Dendritic cell treated with granulocyte-macrophage colony-stimulating factor and Interleukin-4, amounts not matched to agents 40 ng/mL and 50 ng/mL, for 4 days (primary cell): ENCODE results near the gene DACT2.
"Not testable (repeated sequence)": the region's sequence is repeated elsewhere in the genome, so short reads cannot be mapped to it uniquely, and the experiment has no call there.

Experiments
- H3K27ac Mint-ChIP-seq: one replicate; pipeline ENCODE4 v1.8.0; 2022; ENCODE audit warnings: mild to moderate bottlenecking, mixed read lengths
- H3K27me3 Mint-ChIP-seq: one replicate; pipeline ENCODE4 v1.8.0; 2022; ENCODE audit warnings: mild to moderate bottlenecking, mixed read lengths
- H3K36me3 Mint-ChIP-seq: one replicate; pipeline ENCODE4 v1.8.0; 2022; ENCODE audit warnings: low read depth, mixed read lengths
- H3K4me1 Mint-ChIP-seq: one replicate; pipeline ENCODE4 v1.8.0; 2022; ENCODE audit warnings: low read depth, mixed read lengths
- H3K4me3 Mint-ChIP-seq: one replicate; pipeline ENCODE4 v1.8.0; 2022; ENCODE audit warnings: mild to moderate bottlenecking, moderate library complexity, mixed read lengths
- H3K9me3 Mint-ChIP-seq: one replicate; pipeline ENCODE4 v1.8.0; 2022; ENCODE audit warnings: mixed read lengths
- intact Hi-C: fragments of 100-400 bp; cut with micrococcal nuclease; formaldehyde crosslinking; loops from one replicate; pipeline ENCODE4 v1.15.0; 2022

The DACT2 gene

DNA sequence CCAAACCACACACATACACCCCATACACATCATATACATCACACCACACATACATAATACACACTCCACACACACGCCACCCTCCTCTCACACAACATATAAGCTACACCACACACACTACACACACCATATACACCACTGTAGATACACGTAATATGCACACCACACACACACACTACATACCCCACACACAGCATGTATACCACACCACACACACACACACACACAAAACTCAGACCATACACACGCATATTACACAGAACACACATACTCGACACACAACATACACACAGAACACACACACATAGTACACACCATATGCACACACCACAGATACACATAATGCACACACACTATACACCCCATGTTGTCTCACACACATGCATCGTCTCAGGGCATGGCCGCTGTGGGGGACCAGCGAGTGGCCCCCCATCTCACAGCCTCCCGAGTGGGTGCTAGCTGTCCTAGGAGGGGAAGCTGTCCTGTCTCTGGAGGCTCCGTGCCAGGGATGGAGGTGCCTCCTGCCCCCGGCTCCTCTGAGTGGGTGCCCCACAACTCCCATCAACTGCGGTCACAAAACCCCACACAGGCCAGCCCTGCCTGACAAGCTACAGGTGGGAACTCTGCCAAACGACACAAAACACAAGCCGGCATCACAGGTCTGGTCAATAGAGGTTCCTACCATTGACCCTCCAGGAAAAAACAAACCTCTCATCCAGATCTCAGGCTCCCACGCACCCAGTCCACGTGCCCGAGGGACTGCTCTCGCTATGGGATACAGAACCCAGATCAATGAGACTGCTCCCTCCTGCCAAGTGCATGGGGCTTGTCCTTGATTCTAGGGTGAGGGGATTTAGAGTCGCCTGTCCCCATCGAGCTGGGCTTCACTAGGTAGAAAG, 49.1 kb downstream of the DACT2 start:
- Mint-ChIP-seq H3K36me3 (no peaks in the 10 kb centered on the region), H3K4me3 (no peak overlapping the region), H3K4me1 (no peaks in the 10 kb centered on the region), H3K9me3 (no peaks in the 10 kb centered on the region), H3K27ac (no peak overlapping the region), H3K27me3 (peaks cover 13% of the 10 kb centered on the region)
- intact Hi-C loops, result no loop called here

DNA sequence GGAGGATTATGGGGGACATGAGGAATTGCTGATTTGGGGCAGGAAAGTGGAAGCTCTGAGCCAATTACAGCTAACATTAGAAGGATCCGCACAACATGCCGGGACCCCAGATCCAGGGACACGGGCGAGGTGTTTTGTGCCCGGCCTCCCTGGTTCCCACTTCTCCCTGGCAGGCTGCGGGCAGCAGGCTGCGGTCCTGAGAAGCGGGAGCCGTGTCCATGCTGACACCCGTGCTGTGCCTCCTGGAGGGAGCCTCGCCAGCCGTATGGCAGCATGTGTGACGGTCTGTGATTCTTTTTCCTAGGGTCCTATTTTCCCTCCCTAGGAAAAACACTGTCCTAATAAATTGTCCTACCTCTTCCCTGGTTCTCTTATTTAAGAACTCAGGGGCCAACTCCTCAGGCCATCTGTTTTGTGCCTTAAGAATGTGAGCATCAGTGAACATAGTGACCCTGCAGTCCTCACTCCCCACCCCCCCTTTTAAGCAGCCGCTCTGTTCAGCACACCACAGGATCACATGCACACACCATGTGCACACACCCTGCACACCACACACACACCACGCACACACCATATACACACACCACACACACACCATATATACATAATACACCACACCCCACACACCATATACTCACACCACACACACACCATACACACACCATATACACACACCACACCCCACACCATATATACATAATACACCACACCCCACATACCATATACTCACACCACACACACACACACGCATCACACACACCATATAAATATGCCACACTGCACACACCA, 49.9 kb downstream of the DACT2 start:
- no peak overlapping the region for H3K4me3 Mint-ChIP-seq
- peaks cover 9% of the 10 kb centered on the region for H3K27me3 Mint-ChIP-seq
- no peaks in the 10 kb centered on the region for H3K36me3 Mint-ChIP-seq
- H3K4me1 Mint-ChIP-seq, result no peaks in the 10 kb centered on the region
- intact Hi-C loops, result no loop called here
- H3K27ac Mint-ChIP-seq, result no peak overlapping the region
- H3K9me3 Mint-ChIP-seq, result no peaks in the 10 kb centered on the region

DNA sequence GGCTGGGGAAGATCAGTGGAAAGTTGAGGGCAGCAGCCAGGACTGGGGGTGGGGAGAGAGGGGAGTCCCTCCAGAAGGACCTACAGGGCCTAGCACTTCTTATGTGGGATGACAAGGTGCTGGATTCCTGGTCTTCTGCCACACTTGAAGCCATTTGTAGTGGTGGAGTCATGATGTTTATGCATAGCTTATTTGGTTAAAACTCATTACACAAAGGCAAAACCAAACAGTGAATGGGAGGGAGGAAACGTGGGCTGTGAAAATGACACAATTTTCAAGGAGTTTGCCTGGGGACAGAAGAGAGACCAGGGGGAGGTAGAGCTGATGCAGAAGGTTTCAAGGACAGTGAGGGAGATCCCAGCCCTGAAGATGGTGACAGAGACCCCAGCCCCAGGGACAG, 50.8 kb downstream of the DACT2 start:
- Mint-ChIP-seq H3K36me3 (no peaks in the 10 kb centered on the region), H3K27ac (no peak overlapping the region), H3K27me3 (peaks cover 9% of the 10 kb centered on the region), H3K4me3 (no peak overlapping the region), H3K9me3 (no peaks in the 10 kb centered on the region), H3K4me1 (no peaks in the 10 kb centered on the region)
- intact Hi-C loops, result no loop called here

GRCh38 chr6:168267779-168268178, 51.8 kb downstream of the DACT2 start:
- not testable (repeated sequence) for H3K4me3 Mint-ChIP-seq

DNA sequence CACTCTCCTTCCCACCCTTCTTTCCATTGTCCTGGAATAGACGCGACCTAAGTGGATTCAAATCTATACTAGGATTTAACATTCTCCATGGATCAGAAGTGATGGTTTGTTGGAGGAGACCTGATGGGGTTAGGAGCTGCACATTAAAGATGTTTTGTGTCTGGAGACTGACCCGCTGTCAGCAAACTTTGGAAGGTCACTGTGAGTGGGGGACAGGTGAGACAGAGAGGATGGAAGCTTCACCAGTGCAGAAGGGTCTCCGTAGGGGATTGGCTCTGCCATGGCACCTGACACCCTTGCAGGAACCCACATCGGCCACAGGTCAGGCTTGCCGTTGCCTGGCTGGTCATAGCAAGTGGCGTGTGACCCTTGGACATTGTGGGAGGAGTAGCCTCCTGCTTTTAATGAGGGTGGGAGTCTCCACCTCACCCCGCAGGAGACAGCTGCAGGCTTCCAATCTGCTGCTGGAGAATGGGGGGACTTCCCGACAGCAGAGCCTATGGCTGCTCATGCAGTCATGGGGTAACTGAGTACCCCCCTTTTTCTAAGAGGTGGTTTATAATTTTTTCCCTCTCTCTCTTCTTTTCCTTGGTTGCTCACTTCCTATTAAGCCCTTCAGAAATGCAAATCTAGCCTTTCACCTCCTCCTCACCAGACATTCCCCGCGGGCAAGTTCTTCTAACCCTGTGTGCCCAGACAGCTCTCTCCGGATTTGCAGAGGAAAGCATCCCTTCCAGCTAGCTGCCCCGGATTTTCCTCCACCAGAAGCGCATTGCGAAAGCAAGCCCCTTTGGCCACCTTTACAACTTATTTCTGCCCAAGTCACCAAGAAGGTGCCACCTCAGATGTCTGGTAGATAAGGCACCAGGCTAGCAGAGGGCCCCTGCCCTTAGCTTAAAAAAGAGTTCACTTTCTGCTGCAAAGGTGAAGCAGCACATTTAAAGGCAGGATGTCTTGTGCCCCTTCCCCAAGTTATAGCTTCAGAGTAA, 53.5 kb downstream of the DACT2 start:
- Mint-ChIP-seq H3K4me1 (no peaks in the 10 kb centered on the region), H3K27me3 (peaks cover 1% of the 10 kb centered on the region), H3K9me3 (no peaks in the 10 kb centered on the region), H3K36me3 (no peaks in the 10 kb centered on the region), H3K27ac (no peak overlapping the region), H3K4me3 (no peak overlapping the region)
- intact Hi-C loops, result no loop called here

More at GRCh38 chr6:168267779-168268178, 51.8 kb downstream of the DACT2 start:
- H3K9me3 Mint-ChIP-seq, H3K4me1 Mint-ChIP-seq, H3K36me3 Mint-ChIP-seq, intact Hi-C loops, H3K27ac Mint-ChIP-seq, H3K27me3 Mint-ChIP-seq: not testable (repeated sequence)

DNA sequence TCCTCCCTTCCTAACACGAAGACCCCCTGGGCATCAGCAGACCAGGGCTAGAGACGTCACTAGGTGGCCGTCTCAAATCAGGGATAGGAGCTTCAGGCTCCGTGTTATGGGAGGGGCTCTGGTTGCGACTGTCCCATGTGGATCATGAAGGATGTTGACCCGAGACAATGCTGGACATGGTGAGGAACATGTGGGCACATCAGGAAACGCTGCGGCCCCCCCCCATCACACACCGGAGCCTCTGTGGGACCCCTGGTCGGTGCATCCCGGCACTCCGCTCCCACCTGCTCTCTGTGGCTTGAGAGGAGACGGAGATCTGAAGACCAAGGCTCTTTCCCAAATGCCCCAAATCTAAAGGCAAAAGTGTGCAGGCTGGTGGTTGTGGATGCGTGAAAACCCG, 54.2 kb downstream of the DACT2 start:
- Mint-ChIP-seq H3K36me3 (no peaks in the 10 kb centered on the region), H3K4me3 (no peak overlapping the region), H3K9me3 (no peaks in the 10 kb centered on the region), H3K27me3 (peaks cover 1% of the 10 kb centered on the region), H3K27ac (no peak overlapping the region), H3K4me1 (no peaks in the 10 kb centered on the region)
- intact Hi-C loops, result no loop called here

DNA sequence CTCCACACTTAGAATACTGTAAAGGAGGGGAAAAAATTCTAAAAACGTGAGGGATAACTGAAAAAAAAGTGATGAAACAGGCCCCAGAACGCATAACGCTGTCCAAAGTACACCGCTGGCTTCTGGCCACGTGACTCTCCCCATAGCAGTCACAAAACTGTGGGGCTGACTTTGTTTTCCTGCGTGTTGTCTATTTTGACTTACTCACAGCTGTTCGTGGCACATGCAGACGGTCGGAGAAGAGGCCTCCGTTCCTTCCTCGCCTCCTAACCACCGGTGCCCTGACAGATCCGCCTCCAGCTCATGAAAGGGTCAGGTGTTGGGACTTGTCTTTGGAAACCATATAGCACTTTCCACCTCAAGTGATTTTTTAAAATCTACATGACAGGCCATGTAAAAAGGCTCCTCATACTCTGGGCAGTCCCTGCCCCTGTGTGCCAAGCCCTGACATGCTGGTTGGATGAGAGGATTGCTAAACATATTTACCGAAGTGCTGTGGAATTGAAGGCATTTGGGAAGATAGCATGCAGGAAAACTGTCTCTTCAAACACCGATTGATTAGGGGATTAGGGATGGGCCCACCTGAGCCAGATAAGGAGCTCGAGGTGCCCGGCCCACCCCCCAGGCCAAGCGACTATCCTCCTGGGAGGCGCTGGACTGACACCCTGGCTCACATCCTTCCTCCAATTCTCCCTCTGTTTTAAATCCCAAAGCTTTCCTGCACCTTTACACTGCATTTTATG, 54.8 kb downstream of the DACT2 start:
- intact Hi-C loops, result no loop called here
- H3K9me3 Mint-ChIP-seq, result no peaks in the 10 kb centered on the region
- no peak overlapping the region for H3K4me3 Mint-ChIP-seq

GRCh38 chr6:168263351-168263905, 56.1 kb downstream of the DACT2 start:
- intact Hi-C loops, result no loop called here
- H3K4me3 Mint-ChIP-seq, result no peak overlapping the region
- no peaks in the 10 kb centered on the region for H3K36me3 Mint-ChIP-seq
- H3K27ac Mint-ChIP-seq, result no peak overlapping the region
- H3K9me3 Mint-ChIP-seq, result no peaks in the 10 kb centered on the region
- no peaks in the 10 kb centered on the region for H3K4me1 Mint-ChIP-seq
- H3K27me3 Mint-ChIP-seq, result peaks cover 1% of the 10 kb centered on the region

More for the DNA sequence above, 54.8 kb downstream of the DACT2 start:
- Mint-ChIP-seq H3K36me3 (no peaks in the 10 kb centered on the region), H3K4me1 (no peaks in the 10 kb centered on the region), H3K27ac (no peak overlapping the region), H3K27me3 (peaks cover 1% of the 10 kb centered on the region)

DNA sequence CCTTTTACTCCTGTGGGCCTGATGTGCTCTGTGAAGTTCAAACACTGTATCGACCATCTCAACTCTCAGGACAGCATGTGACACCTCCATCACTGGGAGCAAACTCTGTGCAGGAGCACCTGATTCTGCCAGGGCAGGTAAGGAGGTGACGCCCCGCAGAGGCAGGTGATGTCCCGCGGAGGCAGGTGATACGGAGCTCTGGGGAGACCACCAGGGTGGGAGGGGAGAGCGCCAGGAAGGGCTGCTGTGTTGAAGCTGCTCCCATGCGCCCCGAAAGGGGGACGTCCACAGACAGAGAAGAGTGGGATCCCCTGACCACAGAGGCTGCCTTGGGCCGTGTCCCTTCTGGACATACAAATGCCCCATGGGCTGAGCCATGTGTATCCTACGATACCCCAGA, 58.3 kb downstream of the DACT2 start:
- intact Hi-C loops, result no loop called here
- Mint-ChIP-seq H3K36me3 (no peaks in the 10 kb centered on the region), H3K27ac (no peak overlapping the region), H3K9me3 (peaks cover 14% of the 10 kb centered on the region), H3K4me1 (no peaks in the 10 kb centered on the region), H3K27me3 (no peaks in the 10 kb centered on the region), H3K4me3 (no peak overlapping the region)

DNA sequence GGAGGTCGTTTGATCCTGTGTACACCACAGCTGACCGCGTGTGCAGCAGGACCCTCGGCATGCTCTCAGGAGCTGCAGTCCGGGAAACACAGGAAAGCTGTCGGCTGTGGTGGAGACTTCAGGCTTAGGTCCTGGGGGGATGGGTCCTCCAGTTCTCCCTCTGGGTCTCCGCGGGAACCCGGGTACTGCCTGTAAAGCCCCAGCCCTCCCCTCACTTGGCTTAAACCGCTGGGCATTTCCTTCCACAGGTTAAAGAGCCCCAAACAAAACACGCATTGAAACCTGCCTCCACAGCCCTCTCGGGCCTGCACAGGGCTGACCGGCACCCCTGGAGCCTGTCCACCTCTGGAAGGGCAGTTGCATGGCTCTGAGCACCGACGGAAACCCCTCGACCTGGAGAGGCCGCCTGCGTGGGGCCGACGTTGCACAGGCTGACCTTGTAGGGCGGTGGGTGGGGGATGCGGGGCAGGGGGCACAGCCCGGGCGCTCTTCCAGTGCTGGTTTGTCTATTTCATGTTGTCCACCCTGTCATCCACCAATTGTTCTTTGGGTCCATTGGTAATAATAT, 59.1 kb downstream of the DACT2 start:
- Mint-ChIP-seq H3K27ac (no peak overlapping the region), H3K4me1 (no peaks in the 10 kb centered on the region), H3K27me3 (no peaks in the 10 kb centered on the region), H3K36me3 (no peaks in the 10 kb centered on the region), H3K4me3 (no peak overlapping the region), H3K9me3 (peaks cover 14% of the 10 kb centered on the region)
- intact Hi-C loops, result no loop called here

- Mint-ChIP-seq H3K27ac (no peak overlapping the region), H3K9me3 (peaks cover 14% of the 10 kb centered on the region), H3K27me3 (no peaks in the 10 kb centered on the region), H3K4me1 (no peaks in the 10 kb centered on the region), H3K4me3 (no peak overlapping the region), H3K36me3 (no peaks in the 10 kb centered on the region)
- intact Hi-C loops, result no loop called here
Observed at GRCh38 chr6:168258795-168259194, 60.8 kb downstream of the DACT2 start.

DNA sequence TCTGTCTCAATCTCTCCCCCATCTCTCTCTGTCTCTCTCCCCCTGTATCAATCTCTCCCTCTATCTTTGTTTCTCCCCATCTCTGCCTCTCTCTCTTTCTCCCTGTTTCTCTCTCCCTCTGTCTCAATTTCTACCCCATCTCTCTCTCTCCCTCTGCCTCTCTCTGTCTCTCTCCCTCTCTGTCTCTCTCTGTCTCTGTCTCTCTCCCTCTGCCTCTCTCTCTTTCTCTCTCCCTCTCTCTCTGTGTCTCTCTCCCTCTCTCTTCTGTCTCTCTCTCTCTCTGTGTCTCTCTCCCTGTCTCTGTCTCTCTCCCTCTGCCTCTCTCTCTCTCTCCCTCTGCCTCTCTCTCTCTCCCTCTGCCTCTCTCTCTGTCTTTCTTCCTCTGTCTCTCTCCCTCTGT, 62.6 kb downstream of the DACT2 start:
- H3K27me3 Mint-ChIP-seq, result no peaks in the 10 kb centered on the region
- intact Hi-C loops, result no loop called here
- H3K4me3 Mint-ChIP-seq, result no peak overlapping the region
- peaks cover 14% of the 10 kb centered on the region for H3K9me3 Mint-ChIP-seq
- H3K36me3 Mint-ChIP-seq, result no peaks in the 10 kb centered on the region
- H3K4me1 Mint-ChIP-seq, result no peaks in the 10 kb centered on the region
- H3K27ac Mint-ChIP-seq, result no peak overlapping the region
